Measurements from ENCODE around the gene TRAF7.
A peak's percentile ranks its signal among the peaks of the same experiment; 100 is the strongest.

TRAF7 gene

GRCh38 chr16:2166263-2167067, 10.9 kb downstream of the TRAF7 start:
- DNase-seq = no peak

DNA sequence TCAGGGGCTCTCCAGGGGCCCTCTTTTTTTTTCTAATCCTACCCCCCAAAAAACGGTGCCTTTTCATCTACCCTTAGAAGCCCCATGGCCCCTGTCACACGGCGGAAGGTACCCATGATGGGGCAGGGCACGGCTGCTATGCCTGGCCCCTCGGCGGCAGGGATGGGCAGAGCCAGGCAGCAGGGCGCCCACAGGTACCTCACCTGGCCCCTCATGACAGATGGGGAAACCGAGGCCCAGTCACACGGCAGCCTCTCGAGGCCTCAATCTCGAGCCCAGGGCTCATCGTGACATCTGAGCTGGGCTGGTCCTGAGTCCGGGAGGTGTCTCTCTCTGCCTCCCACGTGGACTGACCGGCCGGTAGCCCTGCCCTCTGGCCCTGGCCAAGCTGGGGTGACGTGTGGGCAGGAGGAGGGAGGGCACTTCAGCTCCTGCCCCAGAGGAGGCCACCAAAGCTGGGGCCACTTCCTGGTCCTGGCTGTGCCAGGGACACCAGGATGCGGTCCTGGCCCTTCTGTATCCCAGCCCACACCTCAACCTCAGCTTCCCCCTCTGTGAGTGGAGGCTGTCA, 11.6 kb downstream of the TRAF7 start:
- no peak for DNase-seq

GRCh38 chr16:2170080-2170479, 14.5 kb downstream of the TRAF7 start:
- DNase-seq = no peak

DNA sequence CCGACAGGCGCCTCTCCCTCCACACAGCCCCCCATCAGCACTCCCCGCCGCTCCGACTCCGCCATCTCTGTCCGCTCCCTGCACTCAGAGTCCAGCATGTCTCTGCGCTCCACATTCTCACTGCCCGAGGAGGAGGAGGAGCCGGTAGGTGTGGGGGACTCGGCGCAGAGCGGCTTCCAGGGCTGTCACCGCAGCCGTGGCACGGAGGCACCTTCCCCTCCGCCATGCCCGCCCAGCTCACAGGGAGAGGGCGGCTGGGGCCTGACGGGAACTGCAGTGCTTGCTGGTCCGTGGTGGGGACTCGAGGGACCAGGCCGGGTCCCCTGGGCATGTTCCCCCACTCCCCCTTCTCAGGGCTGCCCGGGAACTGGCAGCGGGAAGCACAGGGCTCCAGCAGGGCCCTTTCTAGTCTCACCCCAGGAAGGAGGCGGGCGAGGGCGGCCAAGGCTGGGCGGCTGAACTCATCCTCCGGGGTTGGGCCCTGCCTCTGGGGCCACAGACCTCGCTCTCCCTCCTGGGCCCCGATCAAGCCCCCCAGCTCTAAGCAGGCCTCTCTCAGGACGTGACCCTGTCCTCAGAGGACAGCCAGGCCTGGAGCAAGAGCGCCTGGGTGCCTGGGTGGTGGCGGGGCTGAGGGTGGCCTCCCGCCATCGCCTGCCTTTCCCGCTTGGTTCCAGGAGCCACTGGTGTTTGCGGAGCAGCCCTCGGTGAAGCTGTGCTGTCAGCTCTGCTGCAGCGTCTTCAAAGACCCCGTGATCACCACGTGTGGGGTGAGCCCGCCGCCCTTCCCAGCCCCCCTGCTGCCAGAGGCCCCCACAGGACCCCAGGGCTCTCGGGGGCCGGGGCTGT, 15.2 kb downstream of the TRAF7 start:
- DNase-seq = no peak

DNA sequence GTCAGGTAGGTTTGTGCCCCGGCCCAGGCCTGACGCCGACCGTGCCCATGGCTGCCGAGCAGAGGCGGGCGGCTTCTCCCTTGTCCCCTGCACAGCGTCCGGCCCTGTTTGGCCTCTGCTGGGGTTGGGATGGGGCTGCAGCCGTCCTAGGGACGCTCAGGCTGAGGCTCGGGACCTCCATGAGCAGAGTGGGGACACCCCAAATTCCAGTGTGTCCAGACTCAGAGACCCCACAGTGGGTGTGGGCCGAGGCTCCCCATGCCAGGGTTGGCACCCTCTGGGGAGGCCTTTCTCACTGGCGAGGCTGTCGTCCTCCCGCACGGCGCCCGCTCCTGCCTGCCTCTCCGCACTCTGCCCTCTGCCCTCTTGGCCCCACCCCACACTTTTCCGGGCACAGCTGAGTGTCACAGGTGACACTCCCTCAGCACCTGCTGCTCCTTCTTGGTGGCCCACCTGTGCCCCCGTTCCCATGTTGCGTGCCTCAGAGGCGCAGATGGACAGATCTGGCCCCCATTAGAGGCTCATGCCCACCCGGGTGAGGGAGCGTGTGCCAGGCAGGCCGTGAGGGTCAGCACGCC, 16.1 kb downstream of the TRAF7 start:
- no peak for DNase-seq

- DNase-seq = no peak
Observed at GRCh38 chr16:2172688-2173335, 17.2 kb downstream of the TRAF7 start.

DNA sequence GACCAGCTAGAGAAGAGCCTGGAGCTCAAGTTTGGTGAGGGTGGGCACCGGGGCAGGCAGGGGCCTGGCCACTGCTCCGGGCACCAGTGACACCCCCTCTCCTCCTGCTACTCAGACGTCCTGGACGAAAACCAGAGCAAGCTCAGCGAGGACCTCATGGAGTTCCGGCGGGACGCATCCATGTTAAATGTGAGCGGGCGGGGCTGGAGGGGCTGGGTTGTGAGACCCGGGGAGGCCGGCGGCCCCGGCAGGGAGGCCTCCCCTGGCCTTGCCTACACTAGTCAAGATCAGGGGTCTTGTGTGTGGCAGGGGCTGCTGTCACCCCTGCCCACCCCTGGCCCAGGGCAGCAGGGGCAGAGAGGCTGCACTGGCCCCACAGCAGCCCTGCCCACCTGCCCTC, 17.8 kb downstream of the TRAF7 start:
- DNase-seq = no peak

- DNase-seq = no peak
Observed at GRCh38 chr16:2173916-2174315, 18.3 kb downstream of the TRAF7 start.

GRCh38 chr16:2174396-2175131, 19.0 kb downstream of the TRAF7 start:
- DNase-seq = no peak

DNA sequence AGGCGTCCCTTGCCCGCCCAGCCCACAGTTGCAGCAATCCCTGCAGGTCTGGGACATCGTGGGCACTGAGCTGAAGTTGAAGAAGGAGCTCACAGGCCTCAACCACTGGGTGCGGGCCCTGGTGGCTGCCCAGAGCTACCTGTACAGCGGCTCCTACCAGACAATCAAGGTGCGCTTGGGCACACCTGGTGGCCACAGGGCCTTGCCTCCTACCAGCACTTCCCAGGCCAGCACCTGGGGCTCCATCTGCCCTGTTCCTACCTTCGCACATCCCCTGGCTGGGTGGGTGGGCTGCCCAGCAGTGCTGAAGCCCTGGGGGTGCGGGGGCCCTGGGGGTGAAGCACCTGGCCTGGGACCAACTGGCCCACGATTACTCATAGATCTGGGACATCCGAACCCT, 19.9 kb downstream of the TRAF7 start:
- DNase-seq = no peak

DNA sequence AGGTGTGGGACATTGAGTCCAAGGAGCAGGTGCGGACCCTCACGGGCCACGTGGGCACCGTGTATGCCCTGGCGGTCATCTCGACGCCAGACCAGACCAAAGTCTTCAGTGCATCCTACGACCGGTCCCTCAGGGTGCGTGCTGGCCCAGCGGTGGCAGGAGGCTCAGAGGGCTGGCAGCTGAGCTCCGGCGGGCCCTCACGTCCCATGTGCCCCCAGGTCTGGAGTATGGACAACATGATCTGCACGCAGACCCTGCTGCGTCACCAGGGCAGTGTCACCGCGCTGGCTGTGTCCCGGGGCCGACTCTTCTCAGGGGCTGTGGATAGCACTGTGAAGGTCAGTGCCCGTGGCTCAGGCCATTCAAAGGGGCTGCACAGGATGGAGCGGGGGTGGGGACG, 20.5 kb downstream of the TRAF7 start:
- no peak for DNase-seq

DNA sequence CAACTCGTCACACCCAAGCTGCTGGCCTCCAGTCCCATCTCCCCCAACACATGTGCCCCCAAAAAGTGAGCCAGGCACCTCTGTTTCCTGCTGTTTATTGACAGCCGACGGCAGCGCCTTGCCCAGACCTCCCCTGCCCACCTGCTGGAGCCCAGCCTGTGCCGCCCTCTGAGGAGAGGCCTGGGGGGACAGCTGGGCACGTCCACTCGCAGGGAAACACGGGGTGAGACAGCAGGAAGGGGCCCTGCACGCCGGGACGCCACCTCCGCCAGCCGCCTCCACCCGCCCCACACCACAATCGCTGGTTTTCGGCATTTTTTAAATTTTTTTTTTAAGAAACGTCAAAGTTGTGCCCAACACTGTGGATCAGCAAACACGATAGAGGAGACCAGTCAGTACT, 21.5 kb downstream of the TRAF7 start:
- DNase-seq = no peak

DNA sequence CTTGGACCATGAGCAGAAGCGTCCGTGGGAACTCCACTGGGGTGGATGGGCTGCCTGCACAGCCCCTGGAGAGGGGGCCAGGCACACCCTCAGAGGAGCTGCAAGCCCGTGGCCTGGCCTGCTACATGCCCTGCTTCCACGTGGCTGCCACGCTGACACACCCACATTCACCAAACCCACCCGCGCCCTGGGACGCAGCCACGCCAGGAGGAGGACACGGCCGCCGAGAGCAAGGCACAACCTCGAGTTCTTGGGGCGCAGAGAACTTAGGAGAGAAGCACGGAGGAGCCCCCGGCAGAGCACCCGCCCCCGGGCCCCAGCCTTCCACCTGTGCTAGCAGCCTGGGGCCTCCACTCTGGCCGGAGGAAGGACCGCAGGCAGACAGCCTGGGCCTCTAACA, 22.0 kb downstream of the TRAF7 start:
- DNase-seq = no peak

DNA sequence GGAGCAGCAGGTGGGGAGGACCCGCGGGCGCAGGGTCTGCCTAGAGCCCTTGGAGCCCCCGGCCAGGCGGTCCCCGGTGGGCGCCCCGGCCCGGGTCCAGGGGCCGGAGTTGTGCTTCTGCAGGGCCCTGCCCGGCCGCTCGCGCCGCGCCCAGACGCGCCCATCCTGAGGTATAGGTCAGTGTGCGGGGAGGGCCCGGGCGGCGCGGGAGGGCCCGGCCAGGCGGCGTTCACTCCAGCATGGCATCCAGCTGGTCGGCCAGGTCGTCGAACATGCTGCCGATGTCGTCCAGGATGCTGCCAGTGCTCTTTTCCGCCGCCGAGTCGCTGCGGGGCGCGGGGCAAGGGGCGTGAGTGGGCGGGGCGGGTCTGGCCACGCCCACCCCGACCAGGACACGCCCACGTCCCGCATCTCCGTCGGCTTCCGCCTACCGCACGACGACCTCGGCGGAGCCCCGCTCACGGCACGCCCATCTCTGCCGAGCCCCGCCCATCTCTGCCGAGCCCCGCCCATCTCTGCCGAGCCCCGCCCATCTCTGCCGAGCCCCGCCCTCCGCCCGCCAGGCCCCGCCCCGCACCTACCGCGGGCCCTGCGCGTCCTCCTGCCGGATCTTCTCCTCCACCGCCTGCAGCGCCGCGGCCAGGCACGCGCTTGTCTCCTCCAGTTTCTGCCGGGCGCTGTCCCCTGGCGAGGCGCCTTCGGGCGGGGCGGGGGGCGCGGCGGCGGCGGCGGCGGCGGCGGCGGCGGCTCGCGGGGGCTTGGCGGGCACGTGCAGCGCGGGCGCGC, 22.9 kb downstream of the TRAF7 start:
- DNase-seq = peak; percentile 57

DNA sequence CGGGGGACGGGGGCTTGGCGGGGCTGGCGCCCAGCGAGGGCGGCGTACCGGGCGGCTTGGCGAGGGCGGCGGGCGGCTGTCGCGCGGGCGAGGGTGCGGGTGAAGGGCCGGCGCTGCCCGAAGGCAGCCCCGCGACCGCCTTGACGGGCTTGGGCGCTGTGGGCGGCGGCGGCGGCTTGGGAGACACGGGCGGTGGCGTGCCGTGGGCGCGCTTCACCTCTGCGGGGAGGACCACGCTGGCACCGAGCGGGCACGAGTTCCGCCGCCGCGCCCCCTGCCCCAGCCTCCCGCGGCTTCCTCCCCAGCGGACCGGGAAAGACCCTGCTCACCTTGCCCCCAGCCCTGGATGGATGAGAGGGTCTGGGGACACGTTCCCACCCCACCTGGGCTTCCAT, 23.5 kb downstream of the TRAF7 start:
- DNase-seq = no peak

- no peak for DNase-seq
Observed at GRCh38 chr16:2179576-2179975, 24.0 kb downstream of the TRAF7 start.

GRCh38 chr16:2180461-2180860, 24.9 kb downstream of the TRAF7 start:
- no peak for DNase-seq

GRCh38 chr16:2180962-2181923, 25.7 kb downstream of the TRAF7 start:
- no peak for DNase-seq

DNA sequence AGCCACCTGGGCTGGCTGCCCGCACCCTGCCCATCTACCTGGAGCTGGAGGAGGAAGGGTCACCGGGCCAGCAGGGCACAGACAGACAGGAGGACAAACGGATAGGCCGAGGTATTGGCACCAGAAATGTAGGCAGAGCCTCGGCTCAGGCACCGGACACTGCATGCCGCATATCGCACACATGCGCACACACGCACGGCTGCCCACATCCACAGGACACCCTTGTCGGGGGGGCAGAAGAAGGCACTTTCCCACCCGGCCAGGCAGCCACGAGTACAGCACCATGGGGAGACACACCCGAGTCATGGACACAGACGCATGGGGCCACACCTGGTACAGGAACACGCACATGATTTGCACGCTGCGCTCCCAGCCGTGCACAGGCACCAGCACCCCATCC, 26.4 kb downstream of the TRAF7 start:
- DNase-seq = no peak

DNA sequence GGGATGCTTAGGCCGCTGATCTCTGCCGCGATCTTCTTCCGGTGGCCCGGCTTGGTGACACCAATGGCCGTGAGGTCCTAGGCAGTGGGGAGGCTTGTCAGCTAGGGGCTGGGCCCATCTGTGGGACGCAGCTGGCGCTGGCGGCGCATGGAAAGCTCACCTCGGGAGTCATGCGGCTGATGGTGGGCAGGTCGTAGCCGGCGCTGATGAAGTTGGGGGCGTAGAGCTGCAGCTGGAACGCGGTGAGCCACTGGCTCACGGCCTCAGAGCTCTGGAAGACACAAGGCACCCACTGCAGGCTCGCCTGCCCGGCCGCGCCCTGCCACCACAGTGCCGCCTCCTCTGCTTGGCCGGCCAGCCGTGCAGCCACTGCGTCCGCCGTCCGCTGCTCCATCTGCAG, 28.1 kb downstream of the TRAF7 start:
- DNase-seq = no peak

Data from activated CD4-positive, alpha-beta T cell treated with anti-CD3 and anti-CD28 coated beads, Interleukin-10, Interleukin-2, amounts not matched to agents 100 ng/mL and 50 ng/mL, durations not matched to agents 16 hours and 8 hours (primary cell).